Measurements from ENCODE around the gene CYP19A1.

The CYP19A1 gene

DNA sequence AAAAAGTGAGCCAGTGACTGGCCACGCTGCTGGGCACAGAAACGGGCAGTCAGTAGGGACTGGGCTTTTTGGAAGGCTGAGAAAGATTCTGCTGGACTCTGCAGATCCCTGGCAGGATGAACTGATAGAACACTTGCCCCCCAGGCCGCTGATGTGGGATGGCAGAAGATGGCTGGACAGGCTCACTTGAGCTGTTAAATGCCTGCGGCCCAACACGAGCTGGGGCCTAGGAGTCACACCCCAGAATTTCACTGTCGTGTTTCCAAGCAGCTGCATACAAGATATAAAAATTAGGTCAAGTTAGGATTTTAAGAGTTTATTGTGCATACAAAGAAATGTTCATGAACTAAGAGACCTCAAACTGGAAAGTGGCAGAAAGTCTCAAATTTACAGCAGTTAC lies 29.9 kb upstream of the CYP19A1 start:
- Histone ChIP-seq H3K27ac (no peak overlapping the region), H3K9me3 (no peaks in the 10 kb centered on the region), H3K4me3 (ENCODE audit: low read depth in 1 of 2, low read length in 1 of 2) (no peak overlapping the region), H3K27me3 (no peaks in the 10 kb centered on the region), H3K36me3 (peaks cover 11% of the 10 kb centered on the region), H3K4me1 (ENCODE audit: control insufficient read depth in 1 of 2, insufficient read depth in 1 of 2, low read depth in 1 of 2, low read length in 1 of 2) (peaks cover 14 to 18% of the 10 kb centered on the region in 2 experiments)
- TF ChIP-seq, protein P1, sequence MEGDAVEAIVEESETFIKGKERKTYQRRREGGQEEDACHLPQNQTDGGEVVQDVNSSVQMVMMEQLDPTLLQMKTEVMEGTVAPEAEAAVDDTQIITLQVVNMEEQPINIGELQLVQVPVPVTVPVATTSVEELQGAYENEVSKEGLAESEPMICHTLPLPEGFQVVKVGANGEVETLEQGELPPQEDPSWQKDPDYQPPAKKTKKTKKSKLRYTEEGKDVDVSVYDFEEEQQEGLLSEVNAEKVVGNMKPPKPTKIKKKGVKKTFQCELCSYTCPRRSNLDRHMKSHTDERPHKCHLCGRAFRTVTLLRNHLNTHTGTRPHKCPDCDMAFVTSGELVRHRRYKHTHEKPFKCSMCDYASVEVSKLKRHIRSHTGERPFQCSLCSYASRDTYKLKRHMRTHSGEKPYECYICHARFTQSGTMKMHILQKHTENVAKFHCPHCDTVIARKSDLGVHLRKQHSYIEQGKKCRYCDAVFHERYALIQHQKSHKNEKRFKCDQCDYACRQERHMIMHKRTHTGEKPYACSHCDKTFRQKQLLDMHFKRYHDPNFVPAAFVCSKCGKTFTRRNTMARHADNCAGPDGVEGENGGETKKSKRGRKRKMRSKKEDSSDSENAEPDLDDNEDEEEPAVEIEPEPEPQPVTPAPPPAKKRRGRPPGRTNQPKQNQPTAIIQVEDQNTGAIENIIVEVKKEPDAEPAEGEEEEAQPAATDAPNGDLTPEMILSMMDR (IDR thresholded peaks at IDR 0.05): no peak

DNA sequence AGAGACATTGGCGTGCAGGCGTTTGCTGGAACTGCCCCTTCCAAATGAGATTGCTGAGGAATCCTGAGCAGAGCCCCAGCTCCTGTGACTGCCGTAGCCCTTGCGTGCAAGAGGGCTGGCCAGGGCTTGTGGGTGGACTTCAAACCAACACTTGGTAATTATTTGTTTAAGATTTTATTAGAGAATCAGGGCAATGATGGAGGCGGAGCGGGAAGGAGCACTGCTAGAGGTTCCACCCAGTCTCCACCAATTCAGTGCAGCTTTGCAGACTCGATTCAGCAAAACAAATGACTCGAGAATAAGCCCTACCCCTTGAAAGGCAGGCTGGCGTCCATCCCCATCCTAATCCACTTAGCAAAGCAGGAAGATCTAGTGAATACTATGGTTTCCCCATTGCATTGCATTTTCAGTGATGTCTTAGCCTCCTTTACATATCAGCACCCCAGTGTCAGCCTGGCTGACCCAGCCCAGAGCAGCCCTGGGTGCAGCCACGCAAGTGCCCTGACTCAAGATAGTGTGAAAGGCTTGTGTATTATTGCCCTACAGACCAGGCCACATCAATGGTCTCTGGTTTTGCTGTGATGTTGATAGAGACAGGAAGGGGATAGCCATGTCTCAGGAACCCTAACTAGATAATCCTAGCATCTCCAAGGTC lies 29.1 kb upstream of the CYP19A1 start:
- TF ChIP-seq, protein P1 (IDR thresholded peaks at IDR 0.05): no peak
- Histone ChIP-seq H3K27ac (no peak overlapping the region), H3K4me3 (ENCODE audit: low read depth in 1 of 2, low read length in 1 of 2) (no peak overlapping the region), H3K36me3 (peaks cover 11% of the 10 kb centered on the region), H3K9me3 (no peaks in the 10 kb centered on the region), H3K4me1 (ENCODE audit: control insufficient read depth in 1 of 2, insufficient read depth in 1 of 2, low read depth in 1 of 2, low read length in 1 of 2) (peaks cover 14 to 18% of the 10 kb centered on the region in 2 experiments), H3K27me3 (no peaks in the 10 kb centered on the region)

DNA sequence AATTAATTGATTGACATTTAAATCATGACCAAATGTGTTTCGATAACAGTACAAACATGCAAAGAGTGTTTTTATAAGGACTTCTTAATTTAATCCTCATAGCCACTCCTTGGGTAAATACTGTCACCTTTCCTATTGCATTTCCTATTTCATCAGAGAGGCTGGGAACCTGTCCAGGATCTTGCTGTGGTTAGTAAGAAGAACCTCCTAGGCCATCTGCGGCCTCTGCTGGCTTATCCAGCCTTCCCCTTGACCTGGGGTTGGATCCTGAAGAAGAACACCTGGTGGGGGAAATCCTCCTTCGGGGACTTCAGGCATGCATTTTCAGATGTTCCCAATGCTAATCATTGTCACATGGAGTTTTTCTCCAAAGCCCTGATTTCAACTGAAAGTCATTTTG lies 28.5 kb upstream of the CYP19A1 start:
- Histone ChIP-seq H3K4me3 (ENCODE audit: low read depth in 1 of 2, low read length in 1 of 2) (no peak overlapping the region), H3K9me3 (no peaks in the 10 kb centered on the region), H3K27me3 (no peaks in the 10 kb centered on the region), H3K4me1 (ENCODE audit: control insufficient read depth in 1 of 2, insufficient read depth in 1 of 2, low read depth in 1 of 2, low read length in 1 of 2) (peaks cover 14 to 18% of the 10 kb centered on the region in 2 experiments), H3K27ac (no peak overlapping the region), H3K36me3 (peaks cover 11% of the 10 kb centered on the region)
- TF ChIP-seq, protein P1 (IDR thresholded peaks at IDR 0.05): no peak

DNA sequence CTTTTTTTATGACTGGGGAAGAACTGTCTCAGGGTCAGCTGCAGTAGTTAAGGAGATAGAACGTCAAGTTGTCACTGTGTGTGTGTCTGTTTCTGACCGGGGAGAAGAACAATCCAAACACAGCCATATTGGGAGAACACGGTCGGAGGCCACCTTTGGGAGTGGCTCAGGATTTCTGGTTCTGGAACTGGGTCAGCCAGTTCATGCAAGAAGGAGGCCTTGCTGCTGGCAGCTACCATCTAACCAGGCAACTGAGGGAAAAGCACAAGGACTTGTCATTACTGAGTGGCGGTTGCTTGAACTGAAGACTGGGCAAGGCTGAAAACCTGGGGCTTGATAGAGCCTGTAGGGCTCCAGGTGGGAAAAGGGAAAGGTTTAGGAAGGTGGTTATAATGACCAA lies 27.7 kb upstream of the CYP19A1 start:
- peaks cover 15 to 19% of the 10 kb centered on the region in 2 experiments for H3K4me1 ChIP-seq (ENCODE audit: control insufficient read depth in 1 of 2, insufficient read depth in 1 of 2, low read depth in 1 of 2, low read length in 1 of 2)
- TF ChIP-seq, protein P1 (IDR thresholded peaks at IDR 0.05): no peak
- H3K4me3 ChIP-seq (ENCODE audit: low read depth in 1 of 2, low read length in 1 of 2): no peak overlapping the region
- peaks cover 11% of the 10 kb centered on the region for H3K36me3 ChIP-seq
- no peaks in the 10 kb centered on the region for H3K9me3 ChIP-seq
- no peak overlapping the region for H3K27ac ChIP-seq
- H3K27me3 ChIP-seq: no peaks in the 10 kb centered on the region

DNA sequence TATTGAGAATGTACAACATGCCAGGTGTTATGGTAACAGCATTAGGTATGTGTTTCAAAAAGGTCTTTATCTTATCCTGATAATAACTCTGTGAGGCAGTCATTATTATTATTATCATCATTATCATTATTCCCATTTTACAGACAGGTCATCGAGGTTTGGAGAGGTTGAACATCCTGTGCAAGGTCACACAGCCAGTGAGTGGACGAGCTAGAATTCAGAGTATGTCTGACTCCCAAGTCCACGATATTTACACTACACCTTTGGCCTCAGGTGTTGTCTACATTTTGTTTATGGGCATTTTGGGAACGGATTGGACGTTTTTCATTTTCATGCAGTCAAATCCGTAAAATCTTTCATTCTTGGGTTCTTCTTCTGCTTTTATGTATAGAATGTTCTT lies 27.0 kb upstream of the CYP19A1 start:
- TF ChIP-seq, protein P1 (IDR thresholded peaks at IDR 0.05): no peak
- Histone ChIP-seq H3K9me3 (no peaks in the 10 kb centered on the region), H3K27me3 (no peaks in the 10 kb centered on the region), H3K27ac (no peak overlapping the region), H3K4me3 (ENCODE audit: low read depth in 1 of 2, low read length in 1 of 2) (no peak overlapping the region), H3K36me3 (peaks cover 11% of the 10 kb centered on the region), H3K4me1 (ENCODE audit: control insufficient read depth in 1 of 2, insufficient read depth in 1 of 2, low read depth in 1 of 2, low read length in 1 of 2) (peaks cover 22 to 26% of the 10 kb centered on the region in 2 experiments)

Measured in neutrophil (primary cell).